Mesenchymal stem cell (in vitro differentiated cells and primary cell): ENCODE data around the gene LTF.

Experiments used
- DNase-seq: peaks from one replicate; pipeline ENCODE4 v3.0.0-alpha.2; 2013
- H2AFZ ChIP-seq: one replicate; pipeline ENCODE4 v1.6.1; 2013; ENCODE audit warnings: low read depth, mild to moderate bottlenecking, control low read depth, inconsistent platforms, low read length, moderate library complexity
- H2AK5ac ChIP-seq: 2 replicates; pipeline ENCODE4 v1.6.1; 2013; ENCODE audit warnings: low read length, moderate library complexity, mild to moderate bottlenecking, inconsistent platforms; ENCODE audit not compliant: severe bottlenecking
- H2BK120ac ChIP-seq: one replicate; pipeline ENCODE4 v1.6.1; 2013; ENCODE audit warnings: low read depth, mild to moderate bottlenecking, inconsistent platforms, low read length, moderate library complexity
- H2BK12ac ChIP-seq, 2 experiments: one replicate each; pipeline ENCODE4 v1.6.1; 2013; ENCODE audit warnings: inconsistent platforms in 2 of 2, low read length in 2 of 2, mild to moderate bottlenecking in 2 of 2, moderate library complexity in 2 of 2, control low read depth in 1 of 2
- H2BK15ac ChIP-seq: one replicate; pipeline ENCODE4 v1.6.1; 2013; ENCODE audit warnings: mild to moderate bottlenecking, low read depth, inconsistent platforms; ENCODE audit not compliant: poor library complexity, severe bottlenecking
- H2BK5ac ChIP-seq: 2 replicates; pipeline ENCODE4 v1.6.1; 2013; ENCODE audit warnings: low read depth, mild to moderate bottlenecking, low read length, control low read depth, inconsistent platforms; ENCODE audit not compliant: poor library complexity, severe bottlenecking
- H3K14ac ChIP-seq, 2 experiments: one replicate each; pipeline ENCODE4 v1.6.1; 2013; ENCODE audit warnings: inconsistent platforms in 2 of 2, low read length in 2 of 2, control low read depth in 1 of 2, mild to moderate bottlenecking in 1 of 2, moderate library complexity in 1 of 2
- H3K18ac ChIP-seq, 2 experiments: one replicate each; pipeline ENCODE4 v1.6.1; 2013; ENCODE audit warnings: inconsistent platforms in 2 of 2, low read length in 2 of 2, control low read depth in 1 of 2, low read depth in 1 of 2, mild to moderate bottlenecking in 1 of 2
- H3K23ac ChIP-seq, 2 experiments: one replicate each; pipeline ENCODE4 v1.6.1; 2013; ENCODE audit warnings: inconsistent platforms in 2 of 2, low read length in 2 of 2, mild to moderate bottlenecking in 2 of 2, moderate library complexity in 2 of 2, control low read depth in 1 of 2
- H3K27ac ChIP-seq: 2 replicates; pipeline ENCODE4 v1.5.1; 2013; ENCODE audit warnings: mild to moderate bottlenecking, moderate library complexity, low read length, control low read depth, inconsistent platforms; ENCODE audit not compliant: poor library complexity, severe bottlenecking
- H3K27me3 ChIP-seq, 2 experiments: 2 replicates each; pipeline versions ENCODE4 v1.6.1 to v1.7.0; 2013; ENCODE audit warnings: low read length in 2 of 2, mild to moderate bottlenecking in 2 of 2, moderate library complexity in 2 of 2, control low read depth in 1 of 2, inconsistent platforms in 1 of 2; ENCODE audit not compliant: control insufficient read depth in 1 of 2, insufficient read depth in 1 of 2
- H3K36me3 ChIP-seq, 2 experiments: 2 replicates each; pipeline versions ENCODE4 v1.6.1 to v1.7.0; 2013; ENCODE audit warnings: low read length in 2 of 2, control low read depth in 1 of 2, inconsistent platforms in 1 of 2, low read depth in 1 of 2, mild to moderate bottlenecking in 1 of 2; ENCODE audit not compliant: insufficient read depth in 2 of 2, control insufficient read depth in 1 of 2
- H3K4ac ChIP-seq, 2 experiments: one replicate each; pipeline ENCODE4 v1.6.1; 2013; ENCODE audit warnings: inconsistent platforms in 2 of 2, low read length in 2 of 2, mild to moderate bottlenecking in 2 of 2, moderate library complexity in 2 of 2, control low read depth in 1 of 2, low read depth in 1 of 2
- H3K4me1 ChIP-seq: 2 replicates; pipeline ENCODE4 v1.6.1; 2013; ENCODE audit warnings: low read depth, low read length, control low read depth; ENCODE audit not compliant: control insufficient read depth, insufficient read depth
- H3K4me2 ChIP-seq: 2 replicates; pipeline ENCODE4 v1.6.1; 2013; ENCODE audit warnings: low read length, mild to moderate bottlenecking, inconsistent platforms; ENCODE audit not compliant: poor library complexity, severe bottlenecking
- H3K4me3 ChIP-seq, 2 experiments: 2 replicates each; pipeline versions ENCODE4 v1.5.1 to v1.7.0; 2013; ENCODE audit warnings: low read length in 2 of 2, mild to moderate bottlenecking in 2 of 2, control low read depth in 1 of 2, low read depth in 1 of 2; ENCODE audit not compliant: insufficient read depth in 1 of 2
- H3K79me1 ChIP-seq: replicated peaks from 2 replicates; pipeline ENCODE4 v1.6.1; 2013; ENCODE audit warnings: mild to moderate bottlenecking, control low read depth, low read length, inconsistent platforms; ENCODE audit not compliant: poor library complexity, severe bottlenecking
- H3K9ac ChIP-seq: 2 replicates; pipeline ENCODE4 v1.7.0; 2013; ENCODE audit warnings: mild to moderate bottlenecking, low read length, moderate library complexity
- H3K9me3 ChIP-seq: 2 replicates; pipeline ENCODE4 v1.7.0; 2013; ENCODE audit warnings: mild to moderate bottlenecking, low read length; ENCODE audit not compliant: control insufficient read depth
- H4K8ac ChIP-seq: one replicate; pipeline ENCODE4 v1.6.1; 2013; ENCODE audit warnings: inconsistent platforms, mild to moderate bottlenecking, low read length, moderate library complexity
- H4K91ac ChIP-seq: one replicate; pipeline ENCODE4 v1.6.1; 2013; ENCODE audit warnings: mild to moderate bottlenecking, low read length, inconsistent platforms
- WGBS: methylation state at CpG from one replicate; pipeline ENCODE4 v1.1.7; 2013; ENCODE audit warnings: mixed read lengths; 5-methylcytosine and 5-hydroxymethylcytosine counted together

Gene LTF

GRCh38 chr3:46410669-46411068 lies 54.0 kb downstream of the LTF start:
- no peaks in the 10 kb centered on the region for H3K27me3 ChIP-seq
- peaks cover 11% of the 10 kb centered on the region for H3K4me1 ChIP-seq
- H3K14ac ChIP-seq: no peak overlapping the region
- no peak overlapping the region for H3K23ac ChIP-seq
- no peak overlapping the region for H2BK5ac ChIP-seq
- H3K27ac ChIP-seq: no peak overlapping the region
- no peak overlapping the region for H2BK120ac ChIP-seq
- no peak overlapping the region for H4K8ac ChIP-seq
- H3K18ac ChIP-seq: no peak overlapping the region
- H3K9ac ChIP-seq: no peak overlapping the region
- no peak overlapping the region for H3K4me3 ChIP-seq
- H3K4me2 ChIP-seq: no peak overlapping the region
- no peak overlapping the region for H3K4ac ChIP-seq
- no peak overlapping the region for H2AK5ac ChIP-seq
- H2BK12ac ChIP-seq: no peak overlapping the region
- DNase-seq: no peak
- no peaks in the 10 kb centered on the region for H3K36me3 ChIP-seq
- H3K79me1 ChIP-seq: no peaks in the 10 kb centered on the region
- WGBS: 95% methylated on average over 1 of the region's 2 CpGs
- H3K9me3 ChIP-seq: no peaks in the 10 kb centered on the region
- no peak overlapping the region for H2AFZ ChIP-seq
- no peak overlapping the region for H2BK15ac ChIP-seq
- no peak overlapping the region for H4K91ac ChIP-seq

DNA sequence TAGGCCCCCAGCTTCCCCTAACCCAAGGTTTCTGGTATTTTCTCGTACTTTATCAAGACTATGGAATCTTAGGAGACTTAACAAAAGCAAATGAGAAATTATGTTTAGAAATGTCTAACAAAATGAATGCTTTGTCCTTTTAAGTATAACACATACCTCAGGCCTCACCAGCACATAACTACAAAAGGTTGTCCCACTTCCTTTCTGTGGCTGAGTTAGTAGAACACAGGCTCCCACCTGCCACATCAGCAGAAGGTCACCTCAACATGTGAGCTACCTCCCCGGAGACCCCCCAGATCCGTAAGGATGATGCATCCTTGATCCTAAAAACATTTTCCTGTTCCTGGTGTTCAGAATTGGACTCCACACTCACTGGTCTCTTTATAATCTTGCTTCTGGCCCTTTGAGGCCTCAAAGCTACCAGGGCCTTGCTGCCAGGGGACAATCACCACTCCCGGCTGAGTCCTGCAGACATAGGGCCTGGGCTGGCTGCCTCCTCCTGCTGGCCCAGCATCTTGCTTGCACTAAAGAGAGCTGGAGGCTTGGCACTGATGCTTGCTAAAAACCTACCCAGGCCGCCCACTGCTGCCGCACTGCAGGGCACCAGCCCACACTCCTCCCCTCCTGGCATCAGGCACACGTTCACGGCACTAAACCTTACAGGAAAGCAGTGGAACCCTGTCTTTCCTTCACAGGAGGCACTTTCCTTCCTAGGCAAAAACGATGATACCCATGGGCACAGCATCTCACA lies 54.8 kb downstream of the LTF start:
- no peak overlapping the region for H4K8ac ChIP-seq
- no peaks in the 10 kb centered on the region for H3K27me3 ChIP-seq
- H3K18ac ChIP-seq: no peak overlapping the region
- no peaks in the 10 kb centered on the region for H3K9me3 ChIP-seq
- no peak overlapping the region for H2BK120ac ChIP-seq
- H3K4me3 ChIP-seq: no peak overlapping the region
- no peak for DNase-seq
- no peak overlapping the region for H2BK15ac ChIP-seq
- no peak overlapping the region for H2BK5ac ChIP-seq
- no peak overlapping the region for H2AK5ac ChIP-seq
- no peak overlapping the region for H4K91ac ChIP-seq
- H2AFZ ChIP-seq: no peak overlapping the region
- H3K9ac ChIP-seq: no peak overlapping the region
- no peak overlapping the region for H2BK12ac ChIP-seq
- H3K27ac ChIP-seq: no peak overlapping the region
- no peak overlapping the region for H3K4me2 ChIP-seq
- H3K36me3 ChIP-seq: no peaks in the 10 kb centered on the region
- H3K14ac ChIP-seq: no peak overlapping the region
- H3K23ac ChIP-seq: no peak overlapping the region
- no peaks in the 10 kb centered on the region for H3K79me1 ChIP-seq
- peaks cover 11% of the 10 kb centered on the region for H3K4me1 ChIP-seq
- 93% methylated on average over 8 of the region's 9 CpGs for WGBS
- H3K4ac ChIP-seq: no peak overlapping the region

DNA sequence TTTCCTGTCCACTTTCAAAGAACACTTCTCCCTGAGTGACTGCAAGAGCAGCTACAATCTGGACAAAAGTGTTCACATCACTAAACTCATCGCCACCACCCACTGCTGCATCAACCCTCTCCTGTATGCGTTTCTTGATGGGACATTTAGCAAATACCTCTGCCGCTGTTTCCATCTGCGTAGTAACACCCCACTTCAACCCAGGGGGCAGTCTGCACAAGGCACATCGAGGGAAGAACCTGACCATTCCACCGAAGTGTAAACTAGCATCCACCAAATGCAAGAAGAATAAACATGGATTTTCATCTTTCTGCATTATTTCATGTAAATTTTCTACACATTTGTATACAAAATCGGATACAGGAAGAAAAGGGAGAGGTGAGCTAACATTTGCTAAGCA lies 55.9 kb downstream of the LTF start:
- Histone ChIP-seq H3K4me1 (peaks cover 11% of the 10 kb centered on the region), H3K36me3 (no peaks in the 10 kb centered on the region), H3K4me3 (no peak overlapping the region), H3K4ac (no peak overlapping the region), H3K27me3 (no peaks in the 10 kb centered on the region), H2AK5ac (no peak overlapping the region), H2BK12ac (no peak overlapping the region), H3K23ac (no peak overlapping the region), H3K4me2 (no peak overlapping the region), H3K27ac (no peak overlapping the region), H4K91ac (no peak overlapping the region), H4K8ac (peak overlapping the region; percentile 28), H2BK120ac (no peak overlapping the region), H3K79me1 (no peaks in the 10 kb centered on the region), H2BK5ac (no peak overlapping the region), H3K9ac (peak overlapping the region; percentile 1), H2AFZ (no peak overlapping the region), H3K9me3 (no peaks in the 10 kb centered on the region), H3K14ac (no peak overlapping the region), H2BK15ac (no peak overlapping the region), H3K18ac (no peak overlapping the region)
- no peak for DNase-seq
- WGBS: 92% methylated on average over 6 of the region's 7 CpGs

DNA sequence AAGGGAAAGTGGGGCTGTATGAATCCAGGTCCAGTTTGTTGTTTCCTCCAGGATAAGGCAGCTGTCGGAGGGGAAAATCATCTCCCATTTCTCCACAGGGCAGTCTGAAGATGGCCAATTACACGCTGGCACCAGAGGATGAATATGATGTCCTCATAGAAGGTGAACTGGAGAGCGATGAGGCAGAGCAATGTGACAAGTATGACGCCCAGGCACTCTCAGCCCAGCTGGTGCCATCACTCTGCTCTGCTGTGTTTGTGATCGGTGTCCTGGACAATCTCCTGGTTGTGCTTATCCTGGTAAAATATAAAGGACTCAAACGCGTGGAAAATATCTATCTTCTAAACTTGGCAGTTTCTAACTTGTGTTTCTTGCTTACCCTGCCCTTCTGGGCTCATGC lies 56.7 kb downstream of the LTF start:
- Histone ChIP-seq H2BK15ac (no peak overlapping the region), H3K23ac (no peak overlapping the region), H3K27me3 (no peaks in the 10 kb centered on the region), H3K9ac (peak overlapping the region; percentile 75), H2BK12ac (peak overlapping the region in 1 of 2 experiments; percentile 35), H3K4me1 (peaks cover 11% of the 10 kb centered on the region), H3K4me3 (peak overlapping the region in 1 of 2 experiments; percentile 70), H2BK5ac (no peak overlapping the region), H4K91ac (peak overlapping the region; percentile 53), H3K27ac (no peak overlapping the region), H3K9me3 (no peaks in the 10 kb centered on the region), H3K14ac (no peak overlapping the region), H3K36me3 (no peaks in the 10 kb centered on the region), H3K18ac (peak overlapping the region in 1 of 2 experiments; percentile 50), H4K8ac (no peak overlapping the region), H2BK120ac (no peak overlapping the region), H3K79me1 (no peaks in the 10 kb centered on the region), H3K4me2 (no peak overlapping the region), H3K4ac (no peak overlapping the region), H2AK5ac (no peak overlapping the region), H2AFZ (no peak overlapping the region)
- WGBS: 84% methylated on average over 7 of the region's 7 CpGs
- no peak for DNase-seq
